Dendritic cell treated with granulocyte-macrophage colony-stimulating factor and Interleukin-4, amounts not matched to agents 40 ng/mL and 50 ng/mL, for 4 days (primary cell): Measurements from ENCODE around the gene SPTSSA.
"Not testable (repeated sequence)": the region's sequence is repeated elsewhere in the genome, so short reads cannot be mapped to it uniquely, and the experiment has no call there.

ENCODE experiments used
- H3K27ac Mint-ChIP-seq: one replicate; pipeline ENCODE4 v1.8.0; 2022; ENCODE audit warnings: mild to moderate bottlenecking, mixed read lengths
- H3K27me3 Mint-ChIP-seq: one replicate; pipeline ENCODE4 v1.8.0; 2022; ENCODE audit warnings: mild to moderate bottlenecking, mixed read lengths
- H3K36me3 Mint-ChIP-seq: one replicate; pipeline ENCODE4 v1.8.0; 2022; ENCODE audit warnings: low read depth, mixed read lengths
- H3K4me1 Mint-ChIP-seq: one replicate; pipeline ENCODE4 v1.8.0; 2022; ENCODE audit warnings: low read depth, mixed read lengths
- H3K4me3 Mint-ChIP-seq: one replicate; pipeline ENCODE4 v1.8.0; 2022; ENCODE audit warnings: mild to moderate bottlenecking, moderate library complexity, mixed read lengths
- H3K9me3 Mint-ChIP-seq: one replicate; pipeline ENCODE4 v1.8.0; 2022; ENCODE audit warnings: mixed read lengths
- intact Hi-C: fragments of 100-400 bp; cut with micrococcal nuclease; formaldehyde crosslinking; loops from one replicate; pipeline ENCODE4 v1.15.0; 2022

SPTSSA gene

GRCh38 chr14:34426313-34427295, 35.4 kb downstream of the SPTSSA start:
- intact Hi-C loops, result no loop called here
- H3K4me3 Mint-ChIP-seq, result no peak overlapping the region
- H3K36me3 Mint-ChIP-seq, result peaks cover 2% of the 10 kb centered on the region
- peaks cover 3% of the 10 kb centered on the region for H3K9me3 Mint-ChIP-seq
- no peaks in the 10 kb centered on the region for H3K27me3 Mint-ChIP-seq
- peaks cover 7% of the 10 kb centered on the region for H3K4me1 Mint-ChIP-seq
- H3K27ac Mint-ChIP-seq, result no peak overlapping the region

GRCh38 chr14:34425095-34425851, 36.8 kb downstream of the SPTSSA start:
- no peak overlapping the region for H3K4me3 Mint-ChIP-seq
- no peak overlapping the region for H3K27ac Mint-ChIP-seq
- peaks cover 6% of the 10 kb centered on the region for H3K36me3 Mint-ChIP-seq
- intact Hi-C loops, result no loop called here
- peaks cover 17% of the 10 kb centered on the region for H3K9me3 Mint-ChIP-seq
- no peaks in the 10 kb centered on the region for H3K27me3 Mint-ChIP-seq
- H3K4me1 Mint-ChIP-seq, result peaks cover 10% of the 10 kb centered on the region

DNA sequence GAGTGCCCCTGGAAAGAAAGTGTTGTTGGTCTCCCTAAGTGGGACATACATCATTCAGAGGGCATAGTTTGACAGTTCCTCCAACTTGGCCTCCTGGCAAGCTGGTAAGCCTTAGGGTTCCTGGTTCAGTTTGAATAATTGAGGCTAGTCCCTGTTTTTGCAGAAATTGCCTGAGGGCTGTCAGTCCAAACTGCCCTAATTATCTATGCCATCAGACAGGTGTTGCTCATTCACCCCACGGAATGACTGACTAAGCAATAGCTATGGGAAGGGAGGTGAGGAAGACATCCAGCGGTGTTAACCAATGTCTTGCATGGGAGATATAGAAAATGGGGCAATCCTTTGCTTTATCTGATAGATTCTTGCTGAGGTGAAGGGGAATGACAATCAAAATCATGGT, 37.6 kb downstream of the SPTSSA start:
- intact Hi-C loops, result no loop called here
- H3K36me3 Mint-ChIP-seq, result peaks cover 6% of the 10 kb centered on the region
- peaks cover 23% of the 10 kb centered on the region for H3K9me3 Mint-ChIP-seq
- no peaks in the 10 kb centered on the region for H3K27me3 Mint-ChIP-seq
- peaks cover 10% of the 10 kb centered on the region for H3K4me1 Mint-ChIP-seq
- no peak overlapping the region for H3K4me3 Mint-ChIP-seq
- no peak overlapping the region for H3K27ac Mint-ChIP-seq

DNA sequence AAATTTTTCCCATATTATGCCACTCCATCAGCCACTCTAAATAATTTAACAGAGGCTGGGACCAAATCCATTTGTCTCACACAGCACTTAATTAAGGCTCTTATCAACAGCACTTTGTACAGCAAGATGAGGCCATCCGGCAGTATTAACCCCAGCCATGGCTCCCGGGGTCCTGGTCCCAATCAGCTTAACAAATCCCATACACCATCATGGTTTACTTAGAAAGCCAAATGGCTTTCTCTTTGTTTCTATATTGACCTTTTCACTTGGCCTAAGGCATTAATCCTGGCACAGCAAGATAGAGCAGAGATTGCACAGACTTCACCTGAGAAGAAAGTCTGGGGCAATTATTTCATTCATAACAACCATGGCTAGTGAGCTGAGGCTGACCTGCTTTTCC, 38.6 kb downstream of the SPTSSA start:
- H3K27ac Mint-ChIP-seq, result no peak overlapping the region
- H3K36me3 Mint-ChIP-seq, result peaks cover 6% of the 10 kb centered on the region
- H3K9me3 Mint-ChIP-seq, result peaks cover 25% of the 10 kb centered on the region
- intact Hi-C loops, result no loop called here
- H3K27me3 Mint-ChIP-seq, result no peaks in the 10 kb centered on the region
- peaks cover 10% of the 10 kb centered on the region for H3K4me1 Mint-ChIP-seq
- H3K4me3 Mint-ChIP-seq, result no peak overlapping the region

DNA sequence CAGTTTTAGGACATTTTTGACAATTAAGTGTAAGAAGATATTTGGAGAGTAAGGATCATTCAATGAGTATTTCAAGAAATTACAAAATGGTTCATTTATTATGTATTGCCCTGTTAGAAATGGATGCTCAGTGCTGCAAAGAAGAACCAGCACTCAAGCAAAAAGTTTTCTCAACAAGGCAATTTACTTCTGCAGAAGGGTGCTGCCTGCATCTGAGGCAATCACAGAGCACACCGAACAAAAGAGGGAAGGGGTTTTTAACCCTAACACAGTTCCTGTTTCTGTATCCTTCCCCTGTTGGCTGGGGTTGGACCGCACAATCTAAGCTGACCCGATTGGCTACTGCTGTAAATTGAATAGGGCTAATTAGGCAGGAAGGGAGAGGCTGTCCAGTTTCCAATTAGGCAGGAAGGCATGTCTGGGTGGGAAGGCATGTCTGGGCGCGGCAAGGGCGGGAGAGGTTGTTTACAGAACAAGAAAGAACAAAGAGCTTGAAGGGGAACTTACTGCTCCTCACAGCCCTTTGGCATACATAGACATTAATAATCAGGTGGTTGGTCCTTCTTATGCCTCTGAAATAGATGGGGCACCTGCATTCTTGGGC, 41.4 kb downstream of the SPTSSA start:
- H3K4me3 Mint-ChIP-seq, result no peak overlapping the region
- H3K27me3 Mint-ChIP-seq, result no peaks in the 10 kb centered on the region
- peaks cover 10% of the 10 kb centered on the region for H3K4me1 Mint-ChIP-seq
- intact Hi-C loops, result no loop called here
- peaks cover 39% of the 10 kb centered on the region for H3K9me3 Mint-ChIP-seq
- no peak overlapping the region for H3K27ac Mint-ChIP-seq
- peaks cover 6% of the 10 kb centered on the region for H3K36me3 Mint-ChIP-seq

GRCh38 chr14:34409721-34410120, 52.3 kb downstream of the SPTSSA start:
- Mint-ChIP-seq H3K27me3 (no peaks in the 10 kb centered on the region), H3K27ac (no peak overlapping the region), H3K4me3 (no peak overlapping the region), H3K4me1 (no peaks in the 10 kb centered on the region), H3K9me3 (peaks cover 33% of the 10 kb centered on the region), H3K36me3 (no peaks in the 10 kb centered on the region)
- intact Hi-C loops, result no loop called here

DNA sequence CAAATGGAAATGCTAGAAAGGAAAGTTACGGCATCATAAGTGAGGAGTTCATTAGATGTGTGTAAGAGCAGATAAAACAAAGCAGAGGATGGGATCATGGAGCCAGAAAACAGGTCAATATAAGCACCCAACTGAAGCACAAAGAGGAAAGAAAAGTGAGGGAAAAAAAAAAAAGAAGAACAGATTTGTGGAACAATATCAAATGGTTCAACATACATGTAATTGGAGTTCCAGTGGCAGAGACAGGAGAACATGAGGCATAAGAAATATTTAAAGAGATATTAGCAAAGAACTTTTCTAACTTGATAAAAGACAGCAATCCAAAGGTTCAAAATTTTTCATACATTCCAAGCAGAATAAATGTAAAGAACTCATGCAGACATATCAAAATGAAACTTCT, 54.1 kb downstream of the SPTSSA start:
- Mint-ChIP-seq H3K4me1 (peaks cover 6% of the 10 kb centered on the region), H3K27ac (no peak overlapping the region), H3K9me3 (peaks cover 33% of the 10 kb centered on the region), H3K36me3 (no peaks in the 10 kb centered on the region), H3K27me3 (no peaks in the 10 kb centered on the region), H3K4me3 (no peak overlapping the region)
- intact Hi-C loops, result no loop called here

DNA sequence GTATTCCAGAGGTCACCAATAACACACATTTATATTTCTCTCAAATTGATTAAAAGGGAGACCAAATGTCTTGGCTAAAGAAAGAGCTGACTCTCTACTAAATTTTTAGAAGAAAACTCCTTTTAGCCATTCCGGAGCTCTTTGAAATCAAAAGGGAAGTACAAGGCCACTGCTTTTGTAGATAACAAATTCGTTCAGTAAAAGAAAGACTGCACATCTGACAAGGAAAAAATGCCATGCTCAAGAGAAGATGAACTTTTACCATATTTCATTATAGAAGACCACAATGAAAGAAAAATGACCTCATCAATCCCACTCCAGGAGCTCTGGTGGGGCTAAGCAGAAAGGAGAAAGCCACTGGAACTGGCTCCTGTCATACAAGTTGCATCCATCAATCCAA, 57.6 kb downstream of the SPTSSA start:
- peaks cover 15% of the 10 kb centered on the region for H3K4me1 Mint-ChIP-seq
- intact Hi-C loops, result no loop called here
- H3K27me3 Mint-ChIP-seq, result no peaks in the 10 kb centered on the region
- H3K4me3 Mint-ChIP-seq, result no peak overlapping the region
- no peaks in the 10 kb centered on the region for H3K36me3 Mint-ChIP-seq
- peaks cover 9% of the 10 kb centered on the region for H3K9me3 Mint-ChIP-seq
- no peak overlapping the region for H3K27ac Mint-ChIP-seq

- intact Hi-C loops, result no loop called here
- peaks cover 9% of the 10 kb centered on the region for H3K9me3 Mint-ChIP-seq
- no peak overlapping the region for H3K4me3 Mint-ChIP-seq
- no peaks in the 10 kb centered on the region for H3K36me3 Mint-ChIP-seq
- peaks cover 15% of the 10 kb centered on the region for H3K4me1 Mint-ChIP-seq
- H3K27me3 Mint-ChIP-seq, result no peaks in the 10 kb centered on the region
- no peak overlapping the region for H3K27ac Mint-ChIP-seq
Measured at GRCh38 chr14:34403646-34404045, 58.4 kb downstream of the SPTSSA start.

GRCh38 chr14:34398024-34398423, 64.0 kb downstream of the SPTSSA start:
- no peak overlapping the region for H3K27ac Mint-ChIP-seq
- H3K4me1 Mint-ChIP-seq, result peaks cover 16% of the 10 kb centered on the region
- no peak overlapping the region for H3K4me3 Mint-ChIP-seq
- intact Hi-C loops, result no loop called here
- no peaks in the 10 kb centered on the region for H3K9me3 Mint-ChIP-seq
- H3K27me3 Mint-ChIP-seq, result no peaks in the 10 kb centered on the region
- no peaks in the 10 kb centered on the region for H3K36me3 Mint-ChIP-seq

GRCh38 chr14:34387974-34388516, 74.0 kb downstream of the SPTSSA start:
- Mint-ChIP-seq H3K36me3 (no peaks in the 10 kb centered on the region), H3K9me3 (no peaks in the 10 kb centered on the region), H3K27ac (no peak overlapping the region), H3K4me3 (no peak overlapping the region), H3K27me3 (peaks cover 1% of the 10 kb centered on the region), H3K4me1 (no peaks in the 10 kb centered on the region)
- intact Hi-C loops, result no loop called here

DNA sequence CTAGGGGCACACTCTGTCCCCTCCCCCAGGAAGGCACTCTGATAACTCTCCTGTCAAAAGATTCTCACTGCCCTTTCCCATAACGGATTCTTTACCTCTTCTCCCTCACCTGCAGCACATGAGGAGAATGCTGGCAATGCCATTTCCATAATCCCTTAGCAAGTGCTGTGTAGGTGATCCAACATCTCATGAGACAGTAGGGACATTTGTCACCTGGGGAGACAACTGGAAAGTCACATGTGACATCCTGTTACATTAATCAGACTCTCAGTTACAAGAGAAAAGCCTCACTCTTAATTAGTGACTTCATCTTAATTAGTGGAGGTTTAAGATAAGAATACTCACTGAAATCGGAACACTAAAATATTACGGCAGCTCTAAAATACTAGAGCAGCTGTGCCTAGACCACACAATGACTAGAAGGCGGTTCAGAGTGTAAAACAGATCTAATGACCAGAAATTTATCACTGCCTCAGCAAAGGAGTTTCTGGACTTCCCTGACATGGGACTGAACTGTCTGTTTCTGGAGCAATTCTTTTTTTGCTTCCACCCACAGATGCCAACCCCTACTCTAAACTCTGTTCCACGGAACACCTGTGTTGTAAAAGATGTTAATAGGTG, 75.1 kb downstream of the SPTSSA start:
- H3K36me3 Mint-ChIP-seq, result no peaks in the 10 kb centered on the region
- intact Hi-C loops, result no loop called here
- H3K27me3 Mint-ChIP-seq, result peaks cover 1% of the 10 kb centered on the region
- no peaks in the 10 kb centered on the region for H3K9me3 Mint-ChIP-seq
- H3K4me3 Mint-ChIP-seq, result no peak overlapping the region
- H3K4me1 Mint-ChIP-seq, result no peaks in the 10 kb centered on the region
- H3K27ac Mint-ChIP-seq, result no peak overlapping the region

- H3K27ac Mint-ChIP-seq, H3K4me1 Mint-ChIP-seq, H3K36me3 Mint-ChIP-seq, H3K9me3 Mint-ChIP-seq, intact Hi-C loops, H3K27me3 Mint-ChIP-seq, H3K4me3 Mint-ChIP-seq: not testable (repeated sequence)
Measured at GRCh38 chr14:34385881-34386280, 76.2 kb downstream of the SPTSSA start.
